ENCODE results near the gene AMMECR1. TPM values are rescaled to one million over a fixed set of nuclear protein-coding genes. Genes with fewer than 3 reads are reported as not detected.

The AMMECR1 gene
- total and polyA plus RNA-seq, 2 experiments from 2014 or later = 16.9 to 32.5 TPM

- H3K4me3 Mint-ChIP-seq = no peak overlapping the region
- Histone ChIP-seq H3K4me2 (no peak overlapping the region), H3K36me3 (ENCODE audit: insufficient read depth) (no peaks in the 10 kb centered on the region; the same call in 1 of the 2 replicates)
These were observed 99.3 kb downstream of the AMMECR1 start for GRCh38 chrX:110218591-110218990.

More at GRCh38 chrX:110218591-110218990, 99.3 kb downstream of the AMMECR1 start:
- no peak for TF ChIP-seq CREB1 (CRISPR knock-in tag; IDR thresholded peaks at IDR 0.05; ENCODE audit: low read depth)
- no peak for TF ChIP-seq EZH2phosphoT487 (IDR thresholded peaks at IDR 0.05; ENCODE audit: unreplicated experiment)
- TF ChIP-seq STAT1 (IDR thresholded peaks at IDR 0.05; ENCODE audit: unreplicated experiment) = no peak
- TF ChIP-seq EZH2 (IDR thresholded peaks at IDR 0.05; ENCODE audit: low read depth, unreplicated experiment) = no peak
- TF ChIP-seq CTCF (conservative IDR thresholded peaks at IDR 0.05; ENCODE audit: low read depth in 2 of 2) = no peak
- no peak for TF ChIP-seq JUNB (IDR thresholded peaks at IDR 0.05; ENCODE audit: unreplicated experiment)
- no peak for TF ChIP-seq POLR2AphosphoS5 (IDR thresholded peaks at IDR 0.05; ENCODE audit: low read depth)
- no peak for TF ChIP-seq ZNF462 (CRISPR knock-in tag; IDR thresholded peaks at IDR 0.05)
- TF ChIP-seq NANOG (IDR thresholded peaks at IDR 0.05; ENCODE audit: borderline replicate concordance) = no peak
- H3K27ac ChIP-seq (ENCODE audit: low read depth) = no peak overlapping the region
- DNase-seq (ENCODE audit: low spot score) = no peak
- no peaks in the 10 kb centered on the region; the same call in 1 of the 2 replicates for H3K4me1 ChIP-seq (ENCODE audit: insufficient read depth)
- H3K79me2 ChIP-seq (replicated peaks; ENCODE audit: insufficient read depth) = no peaks in the 10 kb centered on the region; the same call in 1 of the 2 replicates
- no peak overlapping the region for H3K27ac Mint-ChIP-seq
- no peaks in the 10 kb centered on the region for H3K9me2 ChIP-seq (ENCODE audit: insufficient read depth)
- peaks cover 3% of the 10 kb centered on the region; the same call in 2 of the 3 replicates for H3K4me1 Mint-ChIP-seq
- ATAC-seq = no peak
- peaks cover 2% of the 10 kb centered on the region for H3K27me3 Mint-ChIP-seq (ENCODE audit: insufficient read depth, low read depth, poor library complexity)
- H2AFZ ChIP-seq = no peak overlapping the region
- no peaks in the 10 kb centered on the region; the same call in none of the 2 replicates for H4K20me1 ChIP-seq (replicated peaks; ENCODE audit: insufficient read depth)
- H3K4me3 ChIP-seq = no peak overlapping the region
- H3K36me3 Mint-ChIP-seq (ENCODE audit: low read depth) = no peaks in the 10 kb centered on the region; the same call in 2 of the 3 replicates
- H3K27me3 ChIP-seq (ENCODE audit: insufficient read depth) = no peaks in the 10 kb centered on the region
- no peaks in the 10 kb centered on the region for H3K9me3 Mint-ChIP-seq
- H3F3A ChIP-seq (replicated peaks; ENCODE audit: low read depth) = no peaks in the 10 kb centered on the region

Data from GM23338 (cell line).